Kidney tubule cell (primary cell): Measurements from ENCODE around the gene AP1S3.
"Not testable (repeated sequence)": the region's sequence is repeated elsewhere in the genome, so short reads cannot be mapped to it uniquely, and the experiment has no call there.

Experiments used
- DNase-seq: peaks from one replicate; pipeline ENCODE4 v3.0.0-alpha.2; 2018; ENCODE audit warnings: low spot score

The AP1S3 gene

DNA sequence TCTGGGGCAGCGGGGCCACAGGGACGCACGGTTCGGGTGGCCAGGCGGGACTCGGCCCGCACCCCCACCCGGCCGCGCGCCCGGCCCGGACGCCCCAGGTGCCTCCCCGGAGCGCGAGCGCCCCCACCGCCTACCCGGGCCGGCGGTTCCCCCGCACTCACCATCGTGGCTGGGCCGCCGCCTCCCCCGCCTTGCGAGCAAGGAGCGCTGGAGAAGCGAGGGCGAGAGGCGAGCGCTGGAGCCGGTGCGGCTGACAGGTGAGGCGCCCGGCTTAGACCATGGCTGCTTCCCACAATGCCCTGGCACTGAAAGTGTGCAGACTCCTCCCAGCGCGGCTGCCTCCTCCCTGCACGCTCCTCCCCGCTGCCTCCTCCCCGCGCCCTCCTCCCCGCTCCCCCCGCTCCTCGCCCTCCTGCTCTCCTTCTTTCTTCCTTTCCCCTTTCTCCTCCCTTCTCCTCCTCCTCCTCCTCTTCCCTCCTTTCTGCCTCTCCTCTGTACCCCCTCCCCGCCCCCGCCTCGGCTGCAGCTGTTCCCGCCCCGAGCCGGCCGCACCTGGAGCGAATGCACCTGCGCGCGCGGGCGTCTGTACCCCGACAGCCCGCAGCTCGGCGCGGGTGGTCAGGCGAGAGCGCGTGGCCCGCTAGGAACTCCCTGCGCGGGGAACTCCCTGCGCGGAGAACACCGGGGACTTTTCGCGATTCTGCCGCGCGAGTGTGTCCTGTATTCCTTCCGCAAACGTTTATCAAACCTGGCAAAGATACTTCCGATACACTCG lies at the start of gene AP1S3:
Gene AP1S3, minus strand, starts transcription at position 296 of the 775 bp plus-strand sequence. Its CDS starts 132 bp downstream, at position 164.
- DNase-seq: peak; percentile 90

GRCh38 chr2:223887127-223887526 lies 49.7 kb upstream of the AP1S3 start:
- no peak for DNase-seq

DNA sequence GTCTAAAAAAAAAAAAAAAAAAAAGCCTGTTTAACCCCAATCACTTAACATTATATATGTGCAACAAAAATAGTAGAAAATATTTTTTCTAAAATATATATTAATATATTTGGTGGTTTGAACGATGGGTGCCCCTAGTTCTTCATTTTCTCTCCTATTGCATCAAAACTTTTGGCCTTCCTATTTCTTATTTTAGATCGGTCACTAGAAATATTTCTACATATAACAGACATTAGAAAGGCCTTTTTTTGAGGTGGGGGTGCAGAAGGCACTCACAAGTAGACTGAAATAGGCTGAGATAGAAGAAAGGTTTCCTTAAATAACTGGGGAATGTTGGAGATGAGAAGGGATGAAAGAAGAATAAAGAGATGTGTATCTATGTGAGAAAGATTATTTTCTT lies 49.3 kb upstream of the AP1S3 start:
- DNase-seq: no peak

DNA sequence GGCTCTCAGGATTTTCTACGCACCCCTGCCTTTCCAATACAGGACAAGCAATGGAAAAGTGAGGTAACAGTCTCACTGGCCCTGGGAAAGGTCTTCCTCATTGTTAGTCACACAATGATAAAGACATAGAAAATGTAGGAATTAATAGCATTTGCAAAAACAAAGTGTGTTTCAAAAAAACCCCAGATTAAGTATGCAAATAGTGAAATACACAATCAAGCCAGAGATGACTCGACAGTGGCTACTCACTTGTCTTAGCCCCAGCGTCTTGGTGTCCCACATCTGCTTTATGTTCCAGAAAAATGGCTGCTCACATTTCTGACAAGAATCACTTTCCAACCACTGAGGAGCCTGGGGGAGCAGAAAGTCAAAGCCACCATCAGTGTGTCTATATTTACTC lies 47.0 kb upstream of the AP1S3 start:
- peak; percentile 66 for DNase-seq

DNA sequence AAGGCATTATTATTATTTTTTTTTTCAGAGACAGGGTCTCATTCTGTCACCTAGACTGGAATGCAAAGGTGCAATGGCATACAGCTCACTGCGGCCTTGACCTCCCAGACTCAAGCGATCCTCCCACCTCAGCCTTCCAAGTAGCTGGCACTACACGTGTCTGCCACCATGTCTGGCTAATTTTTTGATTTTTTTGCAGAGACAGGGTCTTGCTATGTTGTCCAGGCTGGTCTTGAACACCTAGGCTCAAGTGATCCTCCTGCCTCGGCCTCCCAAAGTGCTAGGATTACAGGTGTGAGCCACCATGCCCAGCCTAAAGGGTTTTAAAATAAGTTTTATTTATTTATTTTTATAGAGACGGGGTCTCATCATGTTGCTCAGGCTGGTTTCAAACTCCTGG lies 45.3 kb upstream of the AP1S3 start:
- no peak for DNase-seq

DNA sequence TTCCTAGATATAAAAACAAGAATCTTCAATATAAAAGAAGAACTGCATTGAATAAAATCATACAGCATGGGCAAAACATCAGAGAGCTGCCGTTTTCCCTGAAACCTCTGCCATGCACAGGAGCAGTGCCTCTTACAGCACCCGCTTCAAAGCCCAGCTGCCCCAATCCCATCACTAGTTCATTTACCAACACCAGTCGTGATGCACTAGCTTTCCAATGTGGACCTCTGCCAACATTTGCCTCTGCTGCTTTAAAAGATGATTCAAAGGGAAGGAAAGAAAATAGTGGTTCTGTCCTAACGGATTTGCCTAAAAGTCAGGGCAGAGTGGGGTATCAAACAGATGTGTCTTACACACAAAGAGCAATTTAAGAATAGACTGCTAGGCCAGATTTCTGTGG lies 43.4 kb upstream of the AP1S3 start:
- DNase-seq: no peak

DNA sequence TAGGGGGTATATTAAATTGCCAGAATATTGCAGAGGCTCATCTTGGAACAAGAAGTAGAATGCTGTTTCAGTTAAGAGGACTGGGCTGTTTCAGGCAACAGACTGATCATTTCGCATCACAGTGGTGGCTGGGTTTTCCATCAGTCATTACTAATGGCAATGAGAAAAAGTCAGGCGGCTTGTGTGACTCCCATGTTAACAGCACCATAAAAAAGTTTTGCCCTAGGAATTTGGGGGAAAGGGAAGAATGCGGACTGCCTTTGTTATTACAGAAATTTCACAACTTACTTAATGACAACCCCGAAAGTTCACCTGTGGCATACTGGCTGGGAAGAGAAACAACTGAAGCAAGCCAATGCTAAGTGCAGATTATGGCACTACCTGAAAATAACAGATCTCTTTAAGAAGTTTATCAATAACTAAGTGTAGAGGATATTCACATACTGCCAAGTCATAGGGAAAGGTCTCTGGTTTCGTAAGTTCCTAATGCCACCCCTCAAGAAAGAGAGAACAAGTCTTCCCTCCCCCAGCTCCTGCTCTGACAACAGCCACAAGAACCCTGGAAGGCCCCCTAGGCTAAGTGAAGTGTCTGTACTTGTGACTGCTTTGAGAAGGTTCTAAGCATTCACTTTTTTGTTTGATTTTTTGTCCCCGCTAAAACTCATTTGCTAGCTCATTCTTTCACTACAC lies 40.5 kb upstream of the AP1S3 start:
- no peak for DNase-seq

DNA sequence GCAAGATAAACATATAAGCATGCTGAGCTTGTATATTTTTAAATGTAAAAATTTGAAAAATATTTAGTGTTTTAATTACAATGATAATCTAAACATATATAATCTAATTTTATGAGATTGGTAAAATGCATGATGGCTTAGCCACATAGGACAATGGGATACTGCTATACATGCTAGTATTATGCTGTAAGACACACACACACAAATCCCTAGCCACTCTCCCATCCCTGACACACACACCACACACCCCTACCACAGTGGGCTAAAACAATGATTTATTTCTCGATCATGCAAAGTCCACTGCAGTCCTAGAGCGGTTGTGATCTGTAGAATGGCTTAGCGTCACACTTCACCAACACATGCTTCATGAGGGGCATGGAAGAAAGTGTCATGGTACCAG lies 36.3 kb upstream of the AP1S3 start:
- DNase-seq: no peak

- DNase-seq: not testable (repeated sequence)
These were observed 35.4 kb upstream of the AP1S3 start for GRCh38 chr2:223872772-223873171.

DNA sequence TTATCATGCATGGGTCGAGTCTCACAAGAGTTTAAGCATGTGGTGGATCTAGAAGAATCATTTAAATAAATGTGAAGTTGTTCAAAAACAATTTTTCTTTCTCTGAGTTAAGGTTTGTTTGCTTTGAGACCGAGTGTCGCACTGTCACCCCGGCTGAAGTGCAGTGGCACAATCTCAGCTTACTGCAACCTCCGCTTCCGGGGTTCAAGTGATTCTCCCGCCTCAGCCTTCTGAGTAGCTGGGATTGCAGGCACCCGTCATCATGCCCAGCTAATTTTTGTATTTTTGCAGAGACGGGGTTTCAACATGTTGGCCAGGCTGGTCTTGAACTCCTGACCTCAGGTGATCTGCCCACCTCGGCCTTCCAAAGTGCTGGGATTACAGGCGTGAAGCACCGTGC lies 34.3 kb upstream of the AP1S3 start:
- DNase-seq: not testable (repeated sequence)

DNA sequence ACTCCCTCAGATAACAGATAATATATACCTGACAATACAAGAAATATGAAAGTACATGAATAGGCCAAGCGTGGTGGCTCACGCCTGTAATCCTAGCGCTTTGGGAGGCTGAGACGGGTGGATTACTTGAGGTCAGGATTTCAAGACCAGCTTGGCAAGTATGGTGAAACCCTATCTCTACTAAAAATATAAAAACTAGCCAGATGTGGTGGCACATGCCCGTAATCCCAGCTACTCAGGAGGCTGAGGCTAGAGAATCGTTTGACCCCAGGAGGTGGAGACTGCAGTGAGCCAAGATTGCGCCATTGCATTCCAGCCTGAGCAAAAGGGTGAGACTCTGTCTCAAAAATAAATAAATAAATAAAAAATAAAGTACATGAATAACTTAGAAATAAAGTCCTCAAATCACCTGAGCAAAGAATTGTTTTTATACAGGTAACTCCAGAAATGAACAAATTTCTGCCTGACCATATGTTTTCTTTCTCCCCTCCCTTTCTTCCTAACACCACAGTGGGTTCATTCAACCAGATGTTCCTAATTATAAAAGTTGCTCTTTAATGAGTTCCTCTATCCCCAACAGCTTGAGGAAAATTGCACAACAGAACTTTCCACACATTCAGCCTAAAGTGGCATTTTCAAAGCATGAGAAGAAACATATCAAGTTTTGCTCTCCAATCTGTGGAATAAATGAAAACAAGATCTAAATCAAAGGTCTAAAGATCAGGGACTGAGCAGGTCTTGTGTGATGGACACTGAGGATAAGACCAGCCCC lies 33.6 kb upstream of the AP1S3 start:
- DNase-seq: no peak

- DNase-seq: no peak
These were observed 30.6 kb upstream of the AP1S3 start for GRCh38 chr2:223868005-223868404.

GRCh38 chr2:223865907-223866508 lies 28.6 kb upstream of the AP1S3 start:
- DNase-seq: peak; percentile 8

DNA sequence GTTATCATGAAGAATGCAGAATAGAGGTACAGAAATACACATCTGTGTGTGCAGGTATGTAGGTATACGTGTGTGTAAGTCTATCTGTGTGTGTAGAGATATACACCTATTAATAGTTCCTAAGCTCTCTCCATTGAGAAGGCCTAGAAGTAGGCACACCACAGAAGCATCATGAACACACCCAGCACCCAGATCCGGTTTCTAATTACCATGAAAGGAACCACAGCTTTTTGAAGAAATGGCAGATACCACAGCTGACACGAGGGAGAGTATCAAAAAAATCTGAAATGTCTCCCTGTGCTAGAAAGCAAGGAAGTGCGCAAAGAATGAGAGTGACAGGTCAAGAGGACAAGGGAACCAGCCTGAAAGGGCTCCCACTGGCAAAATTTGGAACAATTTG lies 27.7 kb upstream of the AP1S3 start:
- no peak for DNase-seq

GRCh38 chr2:223863491-223863890 lies 26.1 kb upstream of the AP1S3 start:
- DNase-seq: no peak

DNA sequence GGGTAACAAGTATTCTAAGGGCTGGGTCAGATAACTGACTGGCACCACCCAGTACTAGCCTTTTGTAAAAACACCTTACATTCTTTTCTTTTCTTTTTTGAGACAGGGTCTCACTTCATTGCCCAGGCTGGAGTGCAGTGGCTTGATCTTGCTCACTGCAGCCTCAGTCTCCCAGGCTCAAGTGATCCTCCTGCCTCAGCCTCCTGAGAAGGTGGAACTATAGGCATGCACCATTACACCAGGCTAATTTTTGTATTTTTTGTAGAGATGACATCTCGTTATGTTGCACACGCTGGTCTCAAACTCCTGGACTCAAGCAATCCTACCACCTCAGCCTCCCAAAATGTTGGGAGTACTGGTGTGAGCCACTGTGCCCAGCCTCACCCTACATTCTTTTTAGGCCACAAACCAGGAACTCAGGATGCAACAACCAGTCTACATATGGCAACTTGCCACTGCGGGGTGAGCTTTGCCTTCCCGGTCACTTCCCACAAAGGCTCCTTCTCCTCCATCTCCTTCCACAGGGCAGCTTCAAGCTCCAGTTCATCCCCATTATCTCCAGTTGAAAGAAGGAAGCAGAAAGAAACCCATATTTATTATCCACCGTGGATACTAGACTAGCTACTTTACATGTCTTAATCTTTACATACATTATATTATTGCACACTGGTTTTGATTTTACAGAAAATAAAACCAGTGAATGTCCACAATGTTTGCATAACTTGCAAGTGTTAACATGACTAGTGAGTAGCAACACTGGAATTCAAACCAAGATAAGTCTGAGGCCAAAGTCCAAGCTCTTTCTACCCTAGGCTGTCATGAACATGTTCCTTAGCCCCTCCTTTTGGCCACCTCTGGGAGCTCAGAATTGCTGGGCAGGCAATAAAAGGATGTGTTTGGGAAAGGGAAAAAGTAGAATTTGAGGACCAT lies 23.7 kb upstream of the AP1S3 start:
- peak; percentile 90 for DNase-seq

- no peak for DNase-seq
These were observed 21.7 kb upstream of the AP1S3 start for GRCh38 chr2:223859070-223859469.

DNA sequence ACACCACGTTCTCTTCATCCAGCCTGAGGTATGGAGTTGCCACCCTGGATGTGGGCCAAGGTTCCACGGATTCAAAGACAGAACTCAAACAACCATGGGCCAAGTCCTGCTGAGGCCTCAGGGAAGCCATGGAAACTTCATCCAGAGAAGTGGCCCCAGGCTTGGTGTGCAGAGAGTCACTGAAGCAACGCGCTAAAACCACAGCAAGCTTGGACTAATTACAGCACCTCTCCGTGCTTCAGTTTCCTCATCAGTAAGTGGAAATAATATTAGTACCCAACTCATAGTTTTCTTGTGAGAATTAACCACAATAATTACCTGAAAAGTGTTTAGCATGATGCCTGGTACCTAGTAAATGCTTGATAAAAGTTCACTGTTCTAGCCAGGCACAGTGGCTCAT lies 19.2 kb upstream of the AP1S3 start:
- DNase-seq: peak; percentile 20

GRCh38 chr2:223856021-223856420 lies 18.6 kb upstream of the AP1S3 start:
- DNase-seq: no peak

- no peak for DNase-seq
These were observed 18.0 kb upstream of the AP1S3 start for GRCh38 chr2:223855426-223855825.

- no peak for DNase-seq
These were observed 17.4 kb upstream of the AP1S3 start for GRCh38 chr2:223854741-223855140.
